HUES48 (cell line): Measurements from ENCODE around the gene OCLN.
"Not testable (repeated sequence)": the region's sequence is repeated elsewhere in the genome, so short reads cannot be mapped to it uniquely, and the experiment has no call there.

ENCODE experiments used
- H3K27ac ChIP-seq: one replicate; pipeline ENCODE4 v1.7.0; 2013; ENCODE audit warnings: low read depth, low read length, inconsistent platforms
- H3K27me3 ChIP-seq: 2 replicates; pipeline ENCODE4 v1.6.1; 2013; ENCODE audit warnings: mild to moderate bottlenecking, low read length; ENCODE audit not compliant: control insufficient read depth, insufficient read depth
- H3K36me3 ChIP-seq: 2 replicates; pipeline ENCODE4 v1.6.1; 2013; ENCODE audit warnings: low read length; ENCODE audit not compliant: control insufficient read depth, insufficient read depth
- H3K4me1 ChIP-seq: 2 replicates; pipeline ENCODE4 v1.6.1; 2013; ENCODE audit warnings: mild to moderate bottlenecking, low read length; ENCODE audit not compliant: control insufficient read depth, insufficient read depth
- H3K4me3 ChIP-seq: 2 replicates; pipeline ENCODE4 v1.5.1; 2013; ENCODE audit warnings: mild to moderate bottlenecking, low read depth, low read length
- H3K9ac ChIP-seq: 2 replicates; pipeline ENCODE4 v1.6.1; 2013; ENCODE audit warnings: mild to moderate bottlenecking, low read depth, low read length, moderate library complexity
- H3K9me3 ChIP-seq: 2 replicates; pipeline ENCODE4 v1.6.1; 2013; ENCODE audit warnings: low read length; ENCODE audit not compliant: control insufficient read depth, insufficient read depth

Gene OCLN

GRCh38 chr5:69509212-69509611 is 16.6 kb downstream of the OCLN start:
- no peaks in the 10 kb centered on the region for H3K4me1 ChIP-seq
- H3K27me3 ChIP-seq = no peaks in the 10 kb centered on the region
- no peak overlapping the region for H3K9ac ChIP-seq
- no peak overlapping the region for H3K27ac ChIP-seq
- H3K9me3 ChIP-seq = peaks cover 9% of the 10 kb centered on the region; the same call in 1 of the 2 replicates
- H3K4me3 ChIP-seq = no peak overlapping the region
- H3K36me3 ChIP-seq = peaks cover 75% of the 10 kb centered on the region

- Histone ChIP-seq H3K4me1 (no peaks in the 10 kb centered on the region), H3K27ac (no peak overlapping the region), H3K27me3 (no peaks in the 10 kb centered on the region), H3K9me3 (peaks cover 11% of the 10 kb centered on the region; the same call in 1 of the 2 replicates), H3K36me3 (peaks cover 65% of the 10 kb centered on the region), H3K9ac (no peak overlapping the region), H3K4me3 (no peak overlapping the region)
Observed at GRCh38 chr5:69510694-69511093, 18.1 kb downstream of the OCLN start.

DNA sequence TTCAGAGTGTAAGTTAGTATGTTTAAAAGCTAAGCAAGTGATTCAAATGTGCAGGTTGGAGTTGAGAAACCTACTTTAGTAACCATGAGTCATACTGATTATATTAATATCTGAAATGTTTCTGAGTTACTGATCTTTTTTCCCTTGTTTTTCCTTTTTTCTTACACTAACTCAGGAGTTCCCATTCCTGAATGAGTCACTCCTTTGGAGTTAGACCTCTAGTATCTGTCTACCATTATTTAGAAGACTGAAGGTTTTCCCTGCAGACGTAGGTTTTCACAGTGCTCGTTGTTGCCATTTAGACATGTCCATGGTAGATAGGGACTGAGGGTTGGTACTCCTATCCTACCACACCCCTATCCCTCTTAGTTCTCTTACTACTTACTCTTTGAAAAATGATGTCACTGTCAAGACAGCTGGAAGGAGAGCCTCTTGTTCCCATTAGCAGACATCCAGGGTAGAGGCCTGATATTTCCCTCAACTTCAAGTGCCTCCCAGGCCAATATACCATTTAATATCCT is 20.2 kb downstream of the OCLN start:
- Histone ChIP-seq H3K27ac (peak overlapping the region; percentile 28), H3K36me3 (peaks cover 46% of the 10 kb centered on the region), H3K27me3 (no peaks in the 10 kb centered on the region), H3K9me3 (peaks cover 11% of the 10 kb centered on the region; the same call in 1 of the 2 replicates), H3K9ac (no peak overlapping the region), H3K4me3 (no peak overlapping the region), H3K4me1 (no peaks in the 10 kb centered on the region)

- Histone ChIP-seq H3K9me3 (peaks cover 11% of the 10 kb centered on the region; the same call in 1 of the 2 replicates), H3K36me3 (peaks cover 37% of the 10 kb centered on the region)
- not testable (repeated sequence) for H3K27me3 ChIP-seq, H3K27ac ChIP-seq, H3K4me3 ChIP-seq, H3K9ac ChIP-seq, H3K4me1 ChIP-seq
Observed at GRCh38 chr5:69515570-69515969, 23.0 kb downstream of the OCLN start.

- Histone ChIP-seq H3K27ac (no peak overlapping the region), H3K4me1 (no peaks in the 10 kb centered on the region), H3K9ac (no peak overlapping the region)
Observed at GRCh38 chr5:69516769-69517168, 24.2 kb downstream of the OCLN start.

GRCh38 chr5:69517763-69518212 is 25.2 kb downstream of the OCLN start:
- Histone ChIP-seq H3K4me1 (no peaks in the 10 kb centered on the region), H3K27me3 (no peaks in the 10 kb centered on the region), H3K36me3 (peaks cover 43% of the 10 kb centered on the region), H3K9me3 (peaks cover 10% of the 10 kb centered on the region; the same call in 1 of the 2 replicates), H3K27ac (no peak overlapping the region), H3K4me3 (no peak overlapping the region), H3K9ac (no peak overlapping the region)

More at GRCh38 chr5:69516769-69517168, 24.2 kb downstream of the OCLN start:
- Histone ChIP-seq H3K36me3 (peaks cover 46% of the 10 kb centered on the region), H3K9me3 (peaks cover 11% of the 10 kb centered on the region; the same call in 1 of the 2 replicates), H3K4me3 (no peak overlapping the region), H3K27me3 (no peaks in the 10 kb centered on the region)

DNA sequence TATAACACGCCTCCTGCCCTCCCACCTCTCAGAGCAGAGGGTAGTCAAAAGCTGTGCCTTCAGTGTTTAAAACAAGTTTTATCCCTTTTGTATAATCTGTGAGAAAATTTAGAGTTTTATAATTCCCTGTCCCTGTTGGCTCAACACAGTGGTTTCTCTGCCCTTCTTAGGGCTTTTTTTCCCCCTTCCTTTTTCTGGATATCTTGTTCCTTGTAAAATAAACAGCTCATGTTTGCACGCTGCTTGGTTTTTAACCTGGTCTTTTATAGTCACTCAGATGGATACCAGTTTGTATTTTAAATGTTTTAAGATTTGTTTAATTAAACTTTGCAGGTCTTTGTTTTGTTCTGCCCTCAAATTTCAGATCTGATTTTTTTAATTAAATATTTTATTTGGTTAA is 26.7 kb downstream of the OCLN start:
- Histone ChIP-seq H3K27me3 (no peaks in the 10 kb centered on the region), H3K9ac (no peak overlapping the region), H3K27ac (no peak overlapping the region), H3K36me3 (peaks cover 28% of the 10 kb centered on the region), H3K4me3 (no peak overlapping the region), H3K4me1 (no peaks in the 10 kb centered on the region), H3K9me3 (peaks cover under 1% of the 10 kb centered on the region; the same call in 1 of the 2 replicates)

DNA sequence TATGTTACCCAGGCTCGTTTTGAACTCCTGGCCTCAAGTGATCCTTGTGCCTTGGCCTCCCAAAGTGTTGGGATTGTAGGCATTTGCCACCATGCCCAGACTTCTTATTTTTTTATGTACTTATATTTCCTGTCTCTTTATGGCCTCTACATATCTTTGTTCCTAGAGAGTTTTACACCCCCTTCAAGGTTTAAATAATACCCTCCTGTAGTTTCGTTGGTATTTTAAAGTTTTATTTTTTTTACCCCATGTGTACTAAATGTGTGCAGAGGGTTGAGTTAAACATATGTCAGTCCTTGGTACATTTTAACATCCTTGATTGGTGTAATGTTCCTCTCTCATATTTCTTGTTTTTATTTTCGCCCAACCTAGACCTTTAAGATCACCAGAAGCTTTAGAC is 29.4 kb downstream of the OCLN start:
- H3K36me3 ChIP-seq = peaks cover 40% of the 10 kb centered on the region
- no peaks in the 10 kb centered on the region for H3K27me3 ChIP-seq
- H3K27ac ChIP-seq = no peak overlapping the region
- no peak overlapping the region for H3K4me3 ChIP-seq
- no peaks in the 10 kb centered on the region for H3K9me3 ChIP-seq
- H3K4me1 ChIP-seq = no peaks in the 10 kb centered on the region
- no peak overlapping the region for H3K9ac ChIP-seq

DNA sequence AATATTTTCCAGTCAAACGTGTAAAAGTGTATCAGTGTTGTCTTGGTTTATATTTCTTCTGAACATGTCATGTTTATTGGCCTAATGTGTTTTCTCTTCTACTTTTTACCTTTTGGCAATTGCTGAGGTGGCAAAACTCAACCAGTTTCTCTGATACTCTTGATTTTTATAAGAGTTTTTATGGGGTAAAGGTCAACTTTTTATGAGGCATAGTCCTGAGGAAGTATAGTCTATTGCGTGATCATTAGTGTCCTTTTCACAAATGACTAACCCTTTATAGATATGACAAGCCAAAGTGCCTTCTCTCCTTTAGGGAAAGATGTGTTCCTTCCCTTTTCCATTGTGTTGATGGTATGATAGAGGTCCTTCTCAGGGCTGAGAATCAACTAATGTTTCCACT is 32.9 kb downstream of the OCLN start:
- H3K4me1 ChIP-seq = peaks cover 13% of the 10 kb centered on the region
- H3K27me3 ChIP-seq = no peaks in the 10 kb centered on the region
- no peaks in the 10 kb centered on the region for H3K9me3 ChIP-seq
- H3K27ac ChIP-seq = no peak overlapping the region
- peaks cover 28% of the 10 kb centered on the region for H3K36me3 ChIP-seq
- no peak overlapping the region for H3K9ac ChIP-seq
- no peak overlapping the region for H3K4me3 ChIP-seq

- no peak overlapping the region for H3K9ac ChIP-seq
- H3K4me1 ChIP-seq = peaks cover 13% of the 10 kb centered on the region
- no peaks in the 10 kb centered on the region for H3K27me3 ChIP-seq
- no peak overlapping the region for H3K4me3 ChIP-seq
- no peaks in the 10 kb centered on the region for H3K9me3 ChIP-seq
- H3K36me3 ChIP-seq = peaks cover 16% of the 10 kb centered on the region
- H3K27ac ChIP-seq = no peak overlapping the region
Observed at GRCh38 chr5:69526660-69527059, 34.1 kb downstream of the OCLN start.

DNA sequence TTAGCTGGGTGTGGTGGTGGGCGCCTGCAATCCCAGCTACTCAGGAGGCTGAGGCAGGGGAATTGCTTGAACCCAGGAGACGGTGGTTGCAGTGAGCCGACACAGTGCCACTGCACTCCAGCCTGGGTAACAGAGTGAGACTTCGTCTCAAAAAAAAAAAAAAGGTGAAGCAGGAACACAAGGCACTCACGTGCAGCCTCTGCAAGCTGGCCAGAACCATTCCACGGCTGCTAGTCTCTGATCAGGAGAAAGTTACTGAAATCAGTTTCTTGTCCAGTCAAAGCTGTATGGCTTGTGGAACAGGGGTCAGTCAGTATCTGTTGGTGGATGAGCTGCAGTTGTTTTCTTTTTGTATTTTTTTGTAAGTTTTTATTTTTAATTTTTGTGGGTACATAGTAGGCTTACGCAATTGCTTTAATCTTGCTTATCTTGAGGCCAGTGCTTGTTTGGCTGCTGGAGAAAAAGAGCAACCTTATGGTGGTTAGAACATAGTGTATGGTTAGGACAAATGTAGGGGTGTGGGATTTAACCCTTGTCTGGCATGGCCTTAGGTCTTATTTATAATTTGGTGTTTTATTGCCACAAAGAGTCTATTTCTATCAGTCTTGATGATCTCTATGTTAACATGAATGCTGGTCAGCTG is 34.7 kb downstream of the OCLN start:
- Histone ChIP-seq H3K36me3 (peaks cover 13% of the 10 kb centered on the region), H3K4me1 (peaks cover 13% of the 10 kb centered on the region), H3K4me3 (no peak overlapping the region), H3K27me3 (no peaks in the 10 kb centered on the region), H3K27ac (no peak overlapping the region), H3K9ac (no peak overlapping the region), H3K9me3 (no peaks in the 10 kb centered on the region)
